Stimulated activated CD8-positive, alpha-beta memory T cell treated with anti-CD3 and anti-CD28 coated beads, Interleukin-12 subunit alpha, Interleukin-12 subunit beta, amount 100 ng/mL, for 24 hours (primary cell): ENCODE results near the gene PNLDC1.
"Not testable (repeated sequence)": the region's sequence is repeated elsewhere in the genome, so short reads cannot be mapped to it uniquely, and the experiment has no call there.

Experiments used
- DNase-seq: peaks from one replicate; pipeline ENCODE4 v3.0.0-alpha.2; 2020; ENCODE audit errors: extremely low read depth

Gene PNLDC1

DNA sequence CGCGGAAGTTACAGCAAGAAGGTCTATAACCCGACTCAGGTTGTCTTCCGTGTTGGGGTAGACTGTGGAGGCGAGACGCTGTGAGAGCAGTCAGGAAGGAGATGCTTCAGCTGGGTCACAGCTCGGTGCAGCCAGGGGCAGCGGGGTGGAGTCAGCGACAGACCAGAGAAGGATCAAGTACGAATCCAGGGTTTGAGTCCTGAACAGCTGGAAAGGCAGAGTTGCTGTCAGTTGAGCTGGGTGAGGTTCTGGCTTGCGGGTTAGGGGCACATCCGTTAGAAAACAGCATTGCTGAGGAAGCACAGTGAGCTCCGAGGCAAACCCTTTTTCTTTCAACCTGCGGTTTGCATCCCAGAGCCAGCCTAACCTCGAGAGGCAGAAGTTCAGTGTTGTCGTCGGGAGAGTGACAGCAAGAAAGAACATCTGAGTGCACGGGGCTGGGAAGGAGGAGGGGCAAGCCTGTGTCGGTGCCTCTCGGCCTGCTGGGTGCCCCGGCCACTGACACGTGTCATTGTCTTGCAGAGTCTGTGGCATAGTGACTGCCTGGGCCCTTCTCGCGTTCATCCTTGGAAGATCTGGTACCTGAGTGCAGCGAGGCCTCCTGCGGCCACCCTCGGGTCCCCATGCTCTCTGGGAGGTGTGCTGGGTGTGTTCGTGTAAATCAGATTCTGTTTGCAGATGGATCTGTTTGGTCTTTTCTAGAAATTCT lies 20.0 kb downstream of the PNLDC1 start:
- no peak for DNase-seq

GRCh38 chr6:159821122-159821521 lies 21.0 kb downstream of the PNLDC1 start:
- no peak for DNase-seq

- no peak for DNase-seq
These were observed 21.6 kb downstream of the PNLDC1 start for GRCh38 chr6:159821726-159822125.

DNA sequence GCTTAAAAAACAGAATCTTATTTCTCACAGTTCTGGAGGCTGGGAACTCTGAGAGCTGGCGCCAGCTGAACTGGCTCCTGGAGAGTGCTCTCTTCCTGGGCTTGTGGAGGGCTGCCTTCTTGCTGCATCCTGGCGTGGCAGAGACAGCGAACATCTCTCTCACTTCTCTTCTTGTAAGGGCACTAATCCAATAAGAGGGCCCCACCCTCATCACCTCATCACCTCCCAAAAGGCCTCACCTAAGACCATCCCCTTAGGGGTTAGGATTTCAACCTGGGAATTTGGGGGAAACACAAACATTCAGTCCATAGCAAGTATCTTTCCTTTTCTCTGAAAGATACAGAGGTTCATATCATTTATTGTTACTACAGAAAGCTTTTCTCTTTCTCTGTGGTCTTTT lies 23.9 kb downstream of the PNLDC1 start:
- no peak for DNase-seq

DNA sequence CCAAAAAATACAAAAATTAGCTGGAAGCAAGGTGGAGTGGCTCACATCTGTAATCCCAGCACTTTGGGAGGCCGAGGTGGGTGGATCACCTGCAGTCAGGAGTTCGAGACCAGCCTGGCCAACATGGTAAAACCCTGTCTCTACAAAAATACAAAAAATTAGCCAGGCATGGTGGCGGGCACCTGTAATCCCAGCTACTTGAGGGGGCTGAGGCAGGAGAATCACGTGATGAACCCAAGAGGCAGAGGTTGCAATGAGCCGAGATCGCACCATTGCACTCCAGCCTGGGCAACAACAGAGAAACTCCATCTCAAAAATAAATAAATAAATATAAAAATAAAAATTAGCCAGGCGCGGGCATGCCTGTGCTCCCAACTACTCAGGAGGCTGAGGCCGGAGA lies 24.6 kb downstream of the PNLDC1 start:
- not testable (repeated sequence) for DNase-seq

DNA sequence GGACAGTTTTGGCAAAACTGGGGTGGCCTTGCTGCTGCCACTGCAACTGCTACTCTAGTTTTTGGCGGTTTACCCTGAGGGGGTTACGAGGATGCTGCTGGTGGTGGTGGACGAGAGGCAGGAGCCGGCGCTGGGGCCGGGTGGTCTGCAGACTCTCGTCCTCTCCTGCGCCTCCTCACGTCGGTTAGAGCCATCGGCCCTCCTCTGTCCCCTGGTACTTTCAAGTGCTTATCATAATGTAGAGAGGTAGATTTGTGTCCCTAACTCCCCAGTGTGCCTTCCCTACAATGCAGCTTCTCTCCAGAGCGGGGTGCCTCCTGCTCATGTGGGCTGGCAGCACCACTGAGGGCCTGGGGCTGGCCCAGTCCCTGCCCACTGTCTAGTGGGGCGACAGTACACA lies 25.9 kb downstream of the PNLDC1 start:
- DNase-seq = no peak

- DNase-seq = no peak
These were observed 27.0 kb downstream of the PNLDC1 start for GRCh38 chr6:159826968-159827647.

GRCh38 chr6:159828074-159828473 lies 28.0 kb downstream of the PNLDC1 start:
- DNase-seq = no peak

DNA sequence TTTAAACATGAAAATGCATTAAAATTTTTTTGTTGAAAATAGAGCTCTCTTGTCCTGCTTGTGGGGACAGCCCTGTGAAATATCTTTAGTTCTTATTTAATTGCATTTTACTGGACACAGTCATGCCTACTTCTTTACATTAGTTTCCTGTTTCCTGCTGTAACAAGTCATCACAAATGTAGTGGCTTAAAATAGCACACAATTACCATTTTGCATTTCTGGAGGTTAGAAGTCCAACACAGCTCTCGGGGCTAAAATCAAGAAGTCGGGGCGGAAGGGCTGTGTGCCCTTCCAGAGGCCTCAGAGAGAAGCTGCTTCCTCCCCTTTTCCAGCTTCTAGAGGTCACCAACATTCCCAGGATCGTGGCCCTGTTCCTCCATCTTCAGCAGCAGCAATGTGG lies 29.4 kb downstream of the PNLDC1 start:
- no peak for DNase-seq

DNA sequence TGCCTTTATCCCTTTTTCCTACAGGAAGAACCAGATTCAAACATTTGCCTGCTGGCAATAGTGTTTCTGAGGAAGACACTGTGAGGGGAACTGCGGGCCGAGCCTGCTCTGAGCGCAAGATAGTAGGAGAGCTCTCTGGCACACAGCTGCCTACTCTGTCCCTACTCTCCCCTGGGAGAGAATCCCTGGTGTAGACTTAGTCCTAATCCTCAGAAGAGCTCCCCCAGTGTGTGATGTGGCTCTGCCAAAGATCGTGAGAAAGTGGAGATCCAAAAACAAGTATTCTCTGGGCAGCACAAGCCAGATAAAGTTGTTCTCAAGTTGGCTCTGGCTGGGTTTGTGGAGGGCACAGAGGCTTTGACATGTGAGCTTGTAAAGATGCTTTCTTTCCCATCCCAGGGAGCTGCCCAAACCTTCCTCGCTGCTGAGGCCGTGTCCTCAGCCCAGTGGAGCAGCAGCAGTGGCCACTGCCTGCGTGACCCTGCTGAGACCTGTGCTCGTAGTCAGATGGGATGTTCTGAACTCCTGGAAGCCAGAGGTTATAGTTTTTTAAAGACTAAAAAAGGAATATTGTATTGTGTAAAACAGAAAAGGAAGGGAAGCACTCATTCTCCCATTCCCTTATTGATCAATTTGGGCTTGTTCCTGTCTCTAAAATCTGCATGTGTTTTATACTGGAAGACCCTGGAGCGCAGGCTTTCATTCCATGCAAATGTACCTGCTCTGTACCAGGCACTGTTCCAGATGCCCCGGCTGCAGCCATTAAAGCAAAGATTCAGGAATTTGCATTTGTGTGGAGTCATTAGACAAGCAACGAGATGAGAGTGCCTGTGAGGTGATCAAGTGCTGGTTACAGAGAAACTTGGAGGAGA lies 30.7 kb downstream of the PNLDC1 start:
- no peak for DNase-seq

DNA sequence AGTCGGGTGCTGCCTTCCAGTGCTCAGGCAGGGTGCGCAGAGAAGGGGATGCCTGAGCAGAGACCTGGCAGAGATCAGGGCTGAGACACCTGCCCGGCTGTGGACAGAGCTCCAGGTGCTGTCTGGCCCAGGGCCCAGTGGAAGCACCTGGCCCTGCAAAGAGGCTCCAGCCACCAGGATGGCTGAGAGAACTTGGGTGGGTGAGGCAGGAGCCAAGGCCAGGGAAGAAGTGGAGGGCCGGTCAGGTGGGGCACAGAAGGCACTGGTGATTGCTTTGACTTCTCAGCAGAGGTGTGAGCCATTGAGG lies 31.2 kb downstream of the PNLDC1 start:
- no peak for DNase-seq

DNA sequence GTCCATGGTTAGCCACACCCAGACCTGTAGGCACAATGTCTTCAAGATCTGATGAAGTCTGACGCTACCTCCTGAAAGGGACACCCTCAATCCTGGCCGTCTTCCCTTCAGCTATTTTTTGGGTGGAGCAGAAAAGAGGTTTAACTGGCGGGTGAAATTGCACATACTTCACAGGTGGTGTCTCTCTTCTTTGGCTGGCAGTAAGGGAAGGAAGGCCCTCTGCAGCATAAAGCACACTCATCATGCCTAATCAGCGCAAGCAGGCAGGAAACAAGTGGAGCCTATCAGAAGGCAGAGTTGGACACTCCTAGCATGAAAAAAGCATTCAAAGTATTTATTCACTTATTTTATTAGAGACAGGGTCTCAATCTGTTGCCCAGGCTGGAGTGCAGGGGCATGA lies 32.9 kb downstream of the PNLDC1 start:
- DNase-seq = no peak

DNA sequence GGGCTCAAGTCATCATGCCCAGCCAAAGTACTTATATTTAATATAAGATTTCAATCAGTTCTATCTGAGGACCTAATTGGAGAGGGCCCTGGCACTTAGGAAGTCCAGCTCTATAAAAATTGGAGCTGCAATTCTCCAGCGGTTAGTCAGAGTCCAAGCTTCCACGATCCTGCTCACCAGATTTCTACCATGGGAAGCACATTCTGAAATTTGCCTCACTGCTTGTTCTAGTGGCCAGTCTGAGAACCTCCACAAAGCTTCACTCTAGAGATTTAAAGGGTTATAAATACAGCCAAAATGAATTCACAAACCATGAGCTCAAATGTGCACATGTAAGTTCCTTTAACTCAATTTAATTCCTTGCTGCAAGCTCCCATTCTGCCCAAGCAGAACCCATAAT lies 33.5 kb downstream of the PNLDC1 start:
- no peak for DNase-seq

- no peak for DNase-seq
These were observed 34.0 kb downstream of the PNLDC1 start for GRCh38 chr6:159833997-159834603.

GRCh38 chr6:159836718-159837490 lies 36.8 kb downstream of the PNLDC1 start:
- DNase-seq = no peak

- DNase-seq = no peak
These were observed 37.4 kb downstream of the PNLDC1 start for GRCh38 chr6:159837511-159837910.

DNA sequence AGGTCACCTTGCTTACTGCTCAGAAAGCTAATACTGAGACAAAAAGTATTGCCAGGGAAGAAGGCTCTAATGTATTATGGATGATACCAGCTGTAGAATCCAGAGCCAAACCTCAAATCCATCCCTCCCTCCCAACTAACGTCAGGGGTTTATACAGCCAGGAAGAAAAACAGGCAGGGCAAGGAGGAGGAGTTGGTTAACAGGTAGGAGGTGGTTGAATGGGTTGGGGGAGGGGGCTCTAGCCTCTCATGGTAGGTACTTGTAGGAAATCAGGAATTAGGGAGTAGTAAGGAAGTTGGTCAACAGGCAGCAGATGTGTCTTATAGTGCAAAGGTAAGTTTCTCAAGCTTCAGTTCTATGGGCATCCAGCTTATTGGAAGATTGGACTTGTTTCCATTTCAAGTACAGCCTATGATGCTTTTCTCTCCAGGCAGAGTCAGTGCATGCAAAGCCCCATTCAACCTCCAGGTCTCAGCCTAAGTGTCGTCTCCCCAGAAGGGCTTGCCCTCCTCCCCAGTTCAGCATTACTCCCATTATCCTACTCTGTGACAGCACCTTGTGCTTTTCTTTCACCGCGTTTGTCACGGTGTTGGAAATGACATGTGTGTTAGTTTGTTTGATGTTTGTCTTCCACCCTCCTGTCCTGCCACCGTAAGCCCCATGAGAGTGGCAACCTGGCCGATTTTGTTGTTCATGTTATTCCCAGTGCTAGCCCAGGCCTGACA lies 38.1 kb downstream of the PNLDC1 start:
- DNase-seq = no peak

DNA sequence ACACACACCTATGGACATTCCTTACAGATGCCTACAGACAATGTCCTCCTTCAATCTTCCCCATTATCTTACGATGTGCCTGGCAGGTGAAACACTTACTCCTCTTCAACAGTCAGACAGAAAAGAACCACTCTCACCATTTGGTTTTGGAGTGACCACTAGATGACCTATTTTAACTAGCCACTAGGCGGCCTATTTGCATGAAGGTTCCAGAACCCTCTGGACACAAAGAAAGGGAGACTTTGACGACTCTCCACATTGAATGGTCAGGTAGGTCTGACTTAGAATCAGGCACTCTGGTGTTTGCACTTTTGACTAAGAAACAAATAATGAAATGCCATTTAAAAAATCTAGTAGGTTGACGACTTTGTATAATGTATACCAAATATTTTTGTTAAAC lies 42.0 kb downstream of the PNLDC1 start:
- no peak for DNase-seq

DNA sequence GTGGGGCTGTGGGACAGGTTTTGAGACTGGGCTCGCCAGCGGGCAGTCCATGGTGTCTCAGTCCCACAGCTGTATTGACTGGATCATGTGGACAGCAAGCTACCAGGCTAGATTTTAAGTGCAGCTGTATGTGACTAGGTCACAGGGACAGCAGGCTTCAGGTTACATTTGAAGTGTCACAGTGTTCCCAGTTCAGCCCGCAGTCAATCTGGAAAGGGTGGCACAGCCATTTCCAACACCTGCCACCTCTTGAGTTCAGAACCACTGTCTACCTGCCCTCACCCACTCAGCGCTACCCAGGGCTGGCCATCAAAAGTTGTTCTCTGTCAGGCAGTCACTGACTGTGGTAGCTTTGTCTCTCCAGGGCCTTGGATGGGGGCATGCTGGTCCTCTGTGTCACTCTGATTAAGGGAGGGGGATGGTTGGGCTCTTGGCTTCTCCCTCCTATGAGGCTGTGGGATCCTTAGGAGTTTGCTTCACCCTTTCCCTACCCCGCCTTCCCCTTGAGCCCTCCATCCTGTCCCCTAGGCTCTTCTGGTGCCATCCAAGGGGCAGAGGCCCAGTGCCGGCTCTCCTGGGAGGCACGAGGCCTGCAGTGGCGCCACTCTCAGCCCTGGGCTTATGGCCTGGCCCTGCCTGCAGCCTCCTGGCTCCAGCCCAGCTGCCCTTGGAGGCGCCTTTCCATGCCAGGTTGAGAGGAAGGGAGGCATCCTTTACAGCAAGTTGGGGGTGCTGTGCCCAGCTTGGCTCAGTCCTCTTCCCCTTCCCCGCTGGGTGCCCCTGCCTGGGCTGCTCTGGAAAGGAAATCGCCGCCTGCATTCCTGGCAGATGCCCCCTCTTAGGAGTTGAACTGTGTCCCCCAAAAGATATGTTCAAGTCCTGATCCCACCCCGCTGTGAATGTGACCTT lies 44.9 kb downstream of the PNLDC1 start:
- DNase-seq = no peak

DNA sequence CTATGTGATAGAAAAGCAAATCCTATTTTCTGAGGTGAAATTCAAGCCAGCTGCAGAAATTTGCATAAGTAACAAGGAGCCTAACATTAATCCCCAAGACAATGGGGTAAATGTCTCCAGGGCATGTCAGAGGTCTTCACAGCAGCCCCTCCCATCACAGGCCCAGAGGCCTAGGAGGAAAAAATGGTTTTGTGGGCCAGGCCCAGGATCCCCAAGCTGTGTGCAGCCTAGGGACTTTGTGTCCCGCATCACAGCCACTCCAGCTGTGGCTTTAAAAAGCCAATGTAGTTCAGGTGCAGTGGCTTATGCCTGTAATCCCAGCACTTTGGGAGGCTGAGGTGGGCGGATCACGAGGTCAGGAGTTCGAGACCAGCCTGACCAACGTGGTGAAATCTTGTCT lies 48.5 kb downstream of the PNLDC1 start:
- not testable (repeated sequence) for DNase-seq
